Calu3 (cell line): ENCODE measurements around the gene SPON1. TPM values are rescaled to one million over a fixed set of nuclear protein-coding genes. Genes with fewer than 3 reads are reported as not detected.

Experiments used
- BruUV-seq: library from RNA; stranded (reverse); fragments of 400-500 nt; replicated peaks from 2 replicates; lab custom pipeline; 2021; lab: Mats Ljungman, UMichigan
- CTCF ChIA-PET: fragments of 300-600 bp; sonication (Branson Sonifier 250); formaldehyde crosslinking; loops from one replicate; lab custom pipeline; 2022; ENCODE audit warnings: antibody characterized with exemption; lab: Charles Lee
- DNase-seq: peaks from one replicate; pipeline ENCODE4 v3.0.0; 2022
- H3K27ac Mint-ChIP-seq: one replicate; pipeline ENCODE4 v1.8.0; 2022; ENCODE audit warnings: mixed read lengths; ENCODE audit not compliant: unreplicated experiment
- H3K27me3 Mint-ChIP-seq: one replicate; pipeline ENCODE4 v1.8.0; 2022; ENCODE audit warnings: mixed read lengths; ENCODE audit not compliant: unreplicated experiment
- H3K36me3 Mint-ChIP-seq: one replicate; pipeline ENCODE4 v1.8.0; 2022; ENCODE audit warnings: mild to moderate bottlenecking, moderate library complexity, mixed read lengths; ENCODE audit not compliant: insufficient read depth, unreplicated experiment
- H3K4me1 Mint-ChIP-seq: one replicate; pipeline ENCODE4 v1.8.0; 2022; ENCODE audit warnings: mild to moderate bottlenecking, low read depth, mixed read lengths; ENCODE audit not compliant: unreplicated experiment
- H3K4me3 Mint-ChIP-seq: one replicate; pipeline ENCODE4 v1.8.0; 2022; ENCODE audit warnings: mild to moderate bottlenecking, low read depth, moderate library complexity, mixed read lengths; ENCODE audit not compliant: unreplicated experiment
- H3K9me3 Mint-ChIP-seq: one replicate; pipeline ENCODE4 v1.8.0; 2022; ENCODE audit warnings: low read depth, mixed read lengths; ENCODE audit not compliant: unreplicated experiment
- intact Hi-C: fragments of 100-400 bp; cut with micrococcal nuclease; formaldehyde crosslinking; loops from one replicate; pipeline ENCODE4 v1.10.0; 2022; ENCODE audit not compliant: unreplicated experiment
- total RNA-seq: library from RNA; stranded (reverse); gene quantifications from 2 replicates; pipeline ENCODE4 v1.2.3, GENCODE V29; 2022
- TF ChIP-seq, protein P1 (sequence below): fragments of 200-600 bp; IDR thresholded peaks from one replicate; pipeline ENCODE4 v1.8.0; 2022; ENCODE audit warnings: antibody characterized with exemption; ENCODE audit not compliant: unreplicated experiment

Gene SPON1
- total RNA-seq, 1 experiment from 2014 or later = not detected

GRCh38 chr11:13997881-13998280 is 35.4 kb downstream of the SPON1 start:
- no peaks in the 10 kb centered on the region for H3K36me3 Mint-ChIP-seq
- no peak overlapping the region for H3K4me3 Mint-ChIP-seq
- TF ChIP-seq, protein P1, sequence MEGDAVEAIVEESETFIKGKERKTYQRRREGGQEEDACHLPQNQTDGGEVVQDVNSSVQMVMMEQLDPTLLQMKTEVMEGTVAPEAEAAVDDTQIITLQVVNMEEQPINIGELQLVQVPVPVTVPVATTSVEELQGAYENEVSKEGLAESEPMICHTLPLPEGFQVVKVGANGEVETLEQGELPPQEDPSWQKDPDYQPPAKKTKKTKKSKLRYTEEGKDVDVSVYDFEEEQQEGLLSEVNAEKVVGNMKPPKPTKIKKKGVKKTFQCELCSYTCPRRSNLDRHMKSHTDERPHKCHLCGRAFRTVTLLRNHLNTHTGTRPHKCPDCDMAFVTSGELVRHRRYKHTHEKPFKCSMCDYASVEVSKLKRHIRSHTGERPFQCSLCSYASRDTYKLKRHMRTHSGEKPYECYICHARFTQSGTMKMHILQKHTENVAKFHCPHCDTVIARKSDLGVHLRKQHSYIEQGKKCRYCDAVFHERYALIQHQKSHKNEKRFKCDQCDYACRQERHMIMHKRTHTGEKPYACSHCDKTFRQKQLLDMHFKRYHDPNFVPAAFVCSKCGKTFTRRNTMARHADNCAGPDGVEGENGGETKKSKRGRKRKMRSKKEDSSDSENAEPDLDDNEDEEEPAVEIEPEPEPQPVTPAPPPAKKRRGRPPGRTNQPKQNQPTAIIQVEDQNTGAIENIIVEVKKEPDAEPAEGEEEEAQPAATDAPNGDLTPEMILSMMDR = no peak
- peaks cover 8% of the 10 kb centered on the region for H3K9me3 Mint-ChIP-seq
- peaks cover 19% of the 10 kb centered on the region for H3K27me3 Mint-ChIP-seq
- H3K27ac Mint-ChIP-seq = no peak overlapping the region
- CTCF ChIA-PET = no interaction called here
- peaks cover 14% of the 10 kb centered on the region for H3K4me1 Mint-ChIP-seq
- intact Hi-C loops = no loop called here
- BruUV-seq = no TSS peak
- DNase-seq = no peak

DNA sequence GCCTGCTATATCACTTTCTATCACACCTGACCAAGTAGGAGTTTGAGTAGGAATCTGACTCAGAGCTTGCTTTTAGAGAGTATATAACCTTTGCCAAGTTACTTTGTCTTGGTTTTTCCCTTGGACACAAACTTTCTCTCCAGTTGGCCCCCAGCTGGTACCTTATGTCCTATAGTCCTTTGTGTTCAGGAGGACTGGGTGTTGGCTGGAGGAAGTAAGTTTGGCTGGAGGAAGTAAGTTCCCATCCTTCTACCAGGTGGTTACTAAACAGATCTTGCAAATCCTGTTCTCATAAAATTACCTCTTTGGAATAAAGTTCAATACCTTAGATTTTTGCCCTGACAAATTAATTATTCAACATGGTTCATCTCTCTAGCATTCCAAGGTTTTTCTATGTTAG is 37.2 kb downstream of the SPON1 start:
- Mint-ChIP-seq H3K36me3 (no peaks in the 10 kb centered on the region), H3K4me3 (no peak overlapping the region), H3K4me1 (no peaks in the 10 kb centered on the region), H3K9me3 (peaks cover 8% of the 10 kb centered on the region), H3K27me3 (peaks cover 29% of the 10 kb centered on the region), H3K27ac (no peak overlapping the region)
- intact Hi-C loops = no loop called here
- CTCF ChIA-PET = interaction anchor here (0.6 kb wide), 1 partner anchor 24 kb away, joined by 3 read pairs; no protein-coding TSS in a partner anchor
- TF ChIP-seq, protein P1 = no peak
- no peak for DNase-seq
- no TSS peak for BruUV-seq

- no peak for DNase-seq
- Mint-ChIP-seq H3K27me3 (peaks cover 40% of the 10 kb centered on the region), H3K4me1 (no peaks in the 10 kb centered on the region), H3K27ac (no peak overlapping the region), H3K36me3 (no peaks in the 10 kb centered on the region), H3K4me3 (no peak overlapping the region), H3K9me3 (peaks cover 8% of the 10 kb centered on the region)
- BruUV-seq = no TSS peak
- CTCF ChIA-PET = no interaction called here
- intact Hi-C loops = no loop called here
- TF ChIP-seq, protein P1 = no peak
Measured at GRCh38 chr11:14001597-14001996, 39.1 kb downstream of the SPON1 start.

GRCh38 chr11:14007566-14007965 is 45.0 kb downstream of the SPON1 start:
- Mint-ChIP-seq H3K9me3 (no peaks in the 10 kb centered on the region), H3K27me3 (peaks cover 29% of the 10 kb centered on the region), H3K36me3 (no peaks in the 10 kb centered on the region), H3K4me1 (no peaks in the 10 kb centered on the region), H3K27ac (no peak overlapping the region), H3K4me3 (no peak overlapping the region)
- BruUV-seq = no TSS peak
- intact Hi-C loops = no loop called here
- DNase-seq = no peak
- TF ChIP-seq, protein P1 = no peak
- CTCF ChIA-PET = no interaction called here
